ENCODE measurements around the gene MZT2A. TPM values are rescaled to one million over a fixed set of nuclear protein-coding genes. Genes with fewer than 3 reads are reported as not detected.
"Not testable (repeated sequence)": the region's sequence is repeated elsewhere in the genome, so short reads cannot be mapped to it uniquely, and the experiment has no call there.

MZT2A gene
- 140 TPM for total RNA-seq

DNA sequence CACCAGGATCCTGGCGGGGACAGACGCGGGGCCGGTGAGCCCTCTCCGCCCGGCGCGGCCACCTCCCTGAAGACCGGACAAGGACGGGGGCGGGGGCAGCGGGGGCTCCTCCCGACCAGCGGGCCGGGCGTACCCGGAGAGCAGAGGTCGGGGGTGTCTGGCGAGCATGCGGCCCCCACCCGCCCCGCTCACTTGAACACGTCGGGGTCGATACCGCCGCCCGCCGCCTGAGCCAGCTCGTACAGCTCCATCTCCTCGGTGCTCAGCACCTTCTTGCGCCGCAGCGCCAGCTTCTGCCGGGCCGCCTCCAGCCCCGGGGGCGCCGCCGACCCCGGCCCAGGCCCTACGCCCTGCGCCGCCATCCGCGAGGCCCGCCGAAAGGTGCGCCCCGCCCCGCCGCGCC, at the start of gene MZT2A:
Gene MZT2A, minus strand, starts transcription at position 383 of the 403 bp plus-strand sequence. Its CDS starts 21 bp downstream, at position 362.
- intact Hi-C loops (cut with DNase I): not testable (repeated sequence)

GRCh38 chr2:131538856-131539255, 46.7 kb upstream of the MZT2A start:
- DNase-seq (ENCODE audit: extremely low spot score in 2 of 2); H3K36me3 ChIP-seq; H3K27me3 ChIP-seq; H3K9me3 ChIP-seq; H3K4me3 ChIP-seq; H3K4me1 ChIP-seq; H3K27ac ChIP-seq; intact Hi-C loops (cut with DNase I): not testable (repeated sequence)

More for the DNA sequence above, at the start of gene MZT2A:
- Histone ChIP-seq H3K27ac (peak within 1 kb of the TSS; percentile 90), H3K4me3 (peak within 1 kb of the TSS; percentile 73 to 83), H3K4me1 (peaks cover 38% of the 10 kb centered on the region)
- not testable (repeated sequence) for H3K36me3 ChIP-seq; H3K27me3 ChIP-seq; H3K9me3 ChIP-seq; DNase-seq (ENCODE audit: extremely low spot score in 2 of 2)

- intact Hi-C loops (cut with DNase I); H3K27ac ChIP-seq; DNase-seq (ENCODE audit: extremely low spot score in 2 of 2): not testable (repeated sequence)
These were observed 44.6 kb upstream of the MZT2A start for GRCh38 chr2:131536841-131537240.

DNA sequence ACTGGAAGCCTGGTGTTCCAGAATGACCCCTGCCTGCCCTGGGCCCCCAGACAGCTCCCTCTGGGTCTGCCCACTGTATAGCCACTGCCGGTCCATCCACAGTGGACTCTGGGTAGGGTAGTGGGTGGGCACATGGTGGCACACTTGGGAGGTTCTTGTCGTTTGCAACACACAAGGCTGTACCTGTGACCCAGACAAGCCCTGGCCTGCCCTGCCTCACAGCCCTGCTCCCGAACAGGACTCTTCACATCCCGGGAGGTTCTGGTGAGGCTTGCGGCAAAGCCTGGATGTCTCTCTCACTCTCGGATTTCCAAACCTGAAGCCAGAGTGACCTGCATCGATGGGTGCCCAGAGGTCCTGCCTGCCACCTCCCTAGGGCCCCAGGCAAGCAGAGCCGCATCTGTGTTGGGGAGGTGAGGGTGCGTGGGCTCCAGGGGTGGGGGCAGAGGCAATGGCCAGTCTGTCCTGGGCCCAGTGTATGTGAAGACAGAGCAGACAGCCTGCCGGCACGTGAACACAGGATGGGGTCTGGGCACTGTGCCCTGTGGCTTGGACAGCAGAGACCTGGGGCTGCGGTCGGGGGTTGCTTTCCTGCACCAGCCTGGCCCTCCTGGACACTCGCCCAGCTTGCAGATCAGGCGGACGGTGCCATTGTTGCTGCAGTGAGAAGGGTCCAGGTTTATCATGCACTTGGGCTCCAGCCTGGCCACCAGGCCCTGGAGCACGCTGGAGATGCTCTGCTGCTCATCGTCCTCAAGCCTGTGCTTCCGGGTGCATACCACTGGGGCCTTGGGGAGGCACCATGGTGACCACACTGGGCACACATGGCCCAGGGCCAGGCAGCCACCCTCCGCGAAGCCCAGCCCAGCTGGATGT, 44.0 kb upstream of the MZT2A start:
- H3K27ac ChIP-seq; H3K36me3 ChIP-seq; H3K27me3 ChIP-seq; H3K9me3 ChIP-seq; H3K4me3 ChIP-seq; H3K4me1 ChIP-seq; intact Hi-C loops (cut with DNase I): not testable (repeated sequence)
- peak in 1 of 2 donors; percentile 81 for DNase-seq (ENCODE audit: extremely low spot score in 2 of 2)

More at GRCh38 chr2:131536841-131537240, 44.6 kb upstream of the MZT2A start:
- H3K4me3 ChIP-seq, H3K9me3 ChIP-seq, H3K4me1 ChIP-seq, H3K36me3 ChIP-seq, H3K27me3 ChIP-seq: not testable (repeated sequence)

DNA sequence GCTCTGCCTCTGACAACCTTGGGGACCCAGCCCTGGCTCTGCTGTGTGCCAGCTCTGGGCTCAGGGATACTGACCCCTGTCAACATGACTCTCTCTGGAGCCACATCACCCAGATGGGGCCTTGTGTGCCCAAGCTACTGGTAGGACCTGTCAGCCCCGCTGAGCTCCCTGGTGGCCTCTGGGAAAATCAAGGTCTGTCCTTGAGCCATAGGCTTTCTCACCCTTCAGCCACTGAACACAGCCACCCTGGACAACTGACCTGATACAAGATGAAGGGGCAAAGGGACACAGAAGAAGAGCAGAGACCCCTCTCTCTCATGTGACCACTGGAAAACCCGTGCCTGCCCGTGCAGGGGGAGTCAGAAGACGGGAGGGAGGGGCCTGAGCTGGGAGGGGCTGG, 43.3 kb upstream of the MZT2A start:
- Histone ChIP-seq H3K9me3 (no peaks in the 10 kb centered on the region), H3K27ac (no peak overlapping the region), H3K27me3 (no peaks in the 10 kb centered on the region), H3K4me1 (no peaks in the 10 kb centered on the region), H3K36me3 (no peaks in the 10 kb centered on the region), H3K4me3 (no peak overlapping the region)
- no peak for TF ChIP-seq POLR2AphosphoS5 (IDR thresholded peaks at IDR 0.05; ENCODE audit: insufficient read depth in 1 of 2, low read depth in 1 of 2)
- no peak for TF ChIP-seq CTCF (IDR thresholded peaks at IDR 0.05)
- no peak for TF ChIP-seq POLR2A (IDR thresholded peaks at IDR 0.05)
- DNase-seq (ENCODE audit: extremely low spot score in 2 of 2): peak in 1 of 2 donors; percentile 61
- intact Hi-C loops (cut with DNase I): no loop called here

DNA sequence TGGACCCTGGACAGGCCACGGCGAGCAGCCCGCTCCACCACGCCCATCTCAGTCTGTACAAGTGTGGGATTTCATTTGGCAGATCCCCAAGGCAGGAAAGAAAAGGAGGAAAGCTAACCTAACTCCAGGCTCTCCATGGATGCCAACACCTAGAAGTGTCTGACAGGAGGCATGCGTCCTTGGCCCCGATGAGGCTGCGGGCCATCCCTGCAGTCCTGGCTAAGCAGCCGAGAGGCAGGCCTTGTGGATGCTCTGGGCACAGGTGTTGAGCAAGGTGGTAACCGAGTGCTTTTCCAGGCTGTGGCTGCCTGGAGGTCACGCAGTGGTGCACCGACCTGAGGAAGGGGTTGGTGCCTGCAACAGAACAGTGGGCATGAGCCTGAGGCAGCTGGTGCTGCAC, 42.8 kb upstream of the MZT2A start:
- H3K9me3 ChIP-seq; H3K4me3 ChIP-seq; H3K27me3 ChIP-seq; intact Hi-C loops (cut with DNase I); H3K36me3 ChIP-seq; H3K4me1 ChIP-seq; H3K27ac ChIP-seq: not testable (repeated sequence)
- DNase-seq (ENCODE audit: extremely low spot score in 2 of 2): peak in 1 of 2 donors; percentile 46

DNA sequence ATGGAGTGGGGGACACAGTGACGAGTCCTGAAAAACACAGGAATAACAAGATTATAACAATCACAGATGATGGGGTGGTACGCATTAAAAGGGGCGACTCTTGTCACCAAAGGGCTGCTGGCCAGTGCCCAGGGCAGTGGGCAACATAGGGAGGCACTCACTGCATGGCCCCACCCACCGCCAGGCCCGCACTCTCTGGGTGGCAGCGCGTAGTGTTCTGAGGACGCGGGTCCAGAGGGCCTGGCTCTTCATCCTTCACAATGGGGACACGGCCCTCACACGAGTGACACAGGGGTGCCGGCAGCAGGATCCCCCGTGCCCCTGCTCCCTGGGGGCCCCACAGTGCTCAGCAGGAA, 42.1 kb upstream of the MZT2A start:
- intact Hi-C loops (cut with DNase I); H3K9me3 ChIP-seq; H3K27ac ChIP-seq; H3K27me3 ChIP-seq; H3K4me1 ChIP-seq; H3K36me3 ChIP-seq; H3K4me3 ChIP-seq: not testable (repeated sequence)
- DNase-seq (ENCODE audit: extremely low spot score in 2 of 2): peak in 1 of 2 donors; percentile 44

DNA sequence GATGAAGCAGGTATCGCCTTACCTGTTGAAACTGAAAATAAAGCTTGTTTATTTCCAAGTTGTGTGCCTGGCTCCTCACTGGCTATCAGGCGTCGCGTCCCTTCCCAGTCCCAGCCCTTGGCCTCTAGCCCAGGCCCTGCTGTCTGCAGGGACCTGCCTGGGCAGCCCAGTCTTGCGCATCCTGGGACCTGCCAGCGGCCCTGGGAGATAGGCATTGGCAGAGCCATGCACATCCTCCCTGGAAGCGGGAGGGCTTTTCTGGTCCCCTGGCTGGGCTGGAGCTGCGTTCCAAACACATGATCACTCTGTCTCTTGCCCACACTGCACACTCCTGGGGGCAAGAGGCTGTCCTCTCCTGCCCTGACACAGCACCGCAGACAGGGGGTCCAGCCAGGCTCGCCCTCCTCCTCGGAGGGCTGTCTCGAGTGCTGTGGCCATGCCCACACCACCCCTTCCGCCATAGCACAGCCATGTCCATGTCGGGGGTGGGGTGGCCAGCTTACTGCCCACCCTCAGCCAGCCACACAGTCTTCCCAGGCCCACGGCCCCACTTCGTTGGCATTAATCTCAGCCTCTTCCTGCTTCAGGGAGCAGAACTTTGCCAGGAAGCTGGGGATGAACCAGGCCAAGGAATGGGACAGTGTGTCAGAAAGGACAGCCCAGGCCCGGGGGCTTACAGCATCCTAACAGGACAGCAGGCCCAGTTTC, 41.6 kb upstream of the MZT2A start:
- H3K4me1 ChIP-seq; H3K36me3 ChIP-seq; intact Hi-C loops (cut with DNase I); H3K27ac ChIP-seq; H3K9me3 ChIP-seq; H3K4me3 ChIP-seq; H3K27me3 ChIP-seq: not testable (repeated sequence)
- peak; percentile 47 to 61 for DNase-seq (ENCODE audit: extremely low spot score in 2 of 2)

GRCh38 chr2:131532723-131533608, 40.8 kb upstream of the MZT2A start:
- intact Hi-C loops (cut with DNase I); H3K4me3 ChIP-seq; H3K4me1 ChIP-seq; H3K27me3 ChIP-seq; H3K36me3 ChIP-seq; H3K27ac ChIP-seq; H3K9me3 ChIP-seq: not testable (repeated sequence)
- peak; percentile 74 to 83 for DNase-seq (ENCODE audit: extremely low spot score in 2 of 2)

GRCh38 chr2:131531547-131532185, 39.5 kb upstream of the MZT2A start:
- H3K27me3 ChIP-seq; intact Hi-C loops (cut with DNase I): not testable (repeated sequence)

DNA sequence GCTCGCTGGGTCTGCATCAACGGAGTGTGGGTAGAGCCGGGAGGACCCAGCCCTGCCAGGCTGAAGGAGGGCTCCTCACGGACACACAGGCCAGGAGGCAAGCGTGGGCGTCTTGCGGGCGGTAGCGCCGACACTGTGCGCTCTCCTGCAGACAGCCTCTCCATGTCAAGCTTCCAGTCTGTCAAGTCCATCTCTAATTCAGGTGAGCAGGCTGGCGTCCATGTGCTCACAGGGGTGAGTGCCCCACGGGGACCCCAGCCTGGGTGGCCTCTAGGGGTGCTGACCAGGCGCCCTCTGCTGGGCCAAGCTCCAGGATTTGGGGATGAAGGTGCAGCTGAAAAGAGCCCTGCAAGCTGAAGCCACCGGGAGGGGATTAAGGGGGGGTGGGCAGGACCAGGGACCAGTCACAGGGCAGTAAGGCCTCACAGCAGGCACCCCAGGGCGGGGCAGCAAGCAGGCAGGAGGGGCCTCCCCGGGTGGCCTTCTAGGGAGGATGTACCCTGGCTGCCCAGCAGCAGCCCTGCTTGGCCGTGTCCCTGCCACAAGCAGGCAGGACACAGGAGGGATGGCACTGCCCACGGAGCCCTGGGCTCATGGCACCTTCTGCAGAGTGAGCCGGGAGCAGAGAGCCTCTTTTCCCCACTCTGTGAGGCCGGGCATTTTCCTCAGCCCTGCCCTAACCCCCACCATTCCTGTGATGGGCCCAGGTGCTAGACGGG, 38.6 kb upstream of the MZT2A start:
- H3K9me3 ChIP-seq; H3K4me1 ChIP-seq; intact Hi-C loops (cut with DNase I); H3K36me3 ChIP-seq; H3K4me3 ChIP-seq; H3K27ac ChIP-seq; H3K27me3 ChIP-seq: not testable (repeated sequence)
- DNase-seq (ENCODE audit: extremely low spot score in 2 of 2): peak; percentile 74 to 82

More at GRCh38 chr2:131531547-131532185, 39.5 kb upstream of the MZT2A start:
- not testable (repeated sequence) for H3K4me1 ChIP-seq, H3K36me3 ChIP-seq, H3K9me3 ChIP-seq, H3K27ac ChIP-seq, H3K4me3 ChIP-seq
- peak in 1 of 2 donors; percentile 20 for DNase-seq (ENCODE audit: extremely low spot score in 2 of 2)
